K562 (cell line): ENCODE data around the gene FAM169A. TPM values are rescaled to one million over a fixed set of nuclear protein-coding genes. Genes with fewer than 3 reads are reported as not detected.

ENCODE experiments used
- BDP1 ChIP-seq: IDR thresholded peaks from 3 replicates; pipeline ENCODE4 v1.6.1; 2011; ENCODE audit not compliant: insufficient read length, insufficient read depth
- BRD4 ChIP-seq: fragments of 200-600 bp; sonication (generic); IDR thresholded peaks from 2 replicates; pipeline ENCODE4 v1.6.1; 2017; ENCODE audit warnings: inconsistent platforms
- CBX3 ChIP-seq, 2 experiments: IDR thresholded peaks; 1 replicate in 1 of 2; 2 replicates in 1 of 2; pipeline ENCODE4 v1.6.1; 2012; ENCODE audit warnings: inconsistent platforms in 2 of 2, low read length in 2 of 2, borderline replicate concordance in 1 of 2, control low read depth in 1 of 2
- CHCHD3 ChIP-seq: fragments of 250-450 bp; sonication (Bioruptor Pico); IDR thresholded peaks from 2 replicates; pipeline ENCODE4 v2.1.2; 2022; ENCODE audit warnings: mild to moderate bottlenecking
- EP400 ChIP-seq: fragments of 450-650 bp; IDR thresholded peaks from 2 replicates; pipeline ENCODE4 v1.6.1; 2017; ENCODE audit warnings: antibody characterized with exemption, mild to moderate bottlenecking, moderate library complexity
- FOXM1 ChIP-seq, 2 experiments: fragments of 450-650 bp in 1 of 2; sonication (generic) in 1 of 2; formaldehyde crosslinking in 1 of 2; IDR thresholded peaks; 2 replicates each; pipeline versions ENCODE4 v1.6.1 to v1.9.0; 2017 to 2022; ENCODE audit warnings: low read depth in 2 of 2, mild to moderate bottlenecking in 2 of 2, missing genetic modification reagents in 1 of 2, moderate library complexity in 1 of 2
- FUS ChIP-seq: fragments of 200-400 bp; formaldehyde crosslinking; optimal IDR thresholded peaks from 2 replicates; pipeline ENCODE3; 2017; ENCODE audit warnings: low read depth, low read length
- KDM5B ChIP-seq: fragments of 200-600 bp; sonication (generic); IDR thresholded peaks from 2 replicates; pipeline ENCODE4 v1.6.1; 2012; ENCODE audit warnings: low read depth, mild to moderate bottlenecking, moderate library complexity, low read length, control low read depth, inconsistent platforms; ENCODE audit not compliant: insufficient replicate concordance
- MITF ChIP-seq: IDR thresholded peaks from 2 replicates; pipeline ENCODE4 v1.6.1; 2014; ENCODE audit warnings: antibody characterized with exemption
- POU5F1 ChIP-seq: fragments of 150-350 bp; IDR thresholded peaks from 2 replicates; pipeline ENCODE4 v1.6.1; 2014; ENCODE audit warnings: borderline replicate concordance, low read length, low read depth, mild to moderate bottlenecking; ENCODE audit not compliant: partially characterized antibody
- THRB ChIP-seq: fragments of 450-650 bp; formaldehyde crosslinking; conservative IDR thresholded peaks from 2 replicates; pipeline ENCODE4 v1.4.0; 2022; ENCODE audit warnings: mild to moderate bottlenecking, missing genetic modification characterization
- ZBTB40 ChIP-seq, 2 experiments: fragments of 450-650 bp in 1 of 2; sonication (generic) in 1 of 2; formaldehyde crosslinking in 1 of 2; IDR thresholded peaks; 2 replicates each; pipeline versions ENCODE4 v1.7.1 to v1.9.0; 2016 to 2022; ENCODE audit warnings: inconsistent platforms in 1 of 2, mild to moderate bottlenecking in 1 of 2, missing genetic modification reagents in 1 of 2
- ZC3H11A ChIP-seq: IDR thresholded peaks from 2 replicates; pipeline ENCODE4 v1.6.1; 2012; ENCODE audit warnings: low read depth, low read length, improper control_type of control experiment
- ZNF12 ChIP-seq: sonication (generic); formaldehyde crosslinking; IDR thresholded peaks from 2 replicates; pipeline ENCODE4 v1.4.0; 2020; ENCODE audit warnings: mild to moderate bottlenecking, missing genetic modification reagents
- ZNF165 ChIP-seq: fragments of 250-450 bp; sonication (Bioruptor Pico); IDR thresholded peaks from 2 replicates; pipeline ENCODE4 v1.4.0; 2020; ENCODE audit warnings: borderline replicate concordance
- ZNF212 ChIP-seq: fragments of 450-650 bp; formaldehyde crosslinking; IDR thresholded peaks from 2 replicates; pipeline ENCODE4 v1.4.0; 2020; ENCODE audit warnings: mild to moderate bottlenecking
- polyA plus RNA-seq, 8 experiments: library from polyadenylated mRNA; depleted of rRNA in 4 of 8; stranded (reverse) in 5 of 8; unstranded in 3 of 8; fragments of >200 nt; fragmentation: Nextera tagmentation in 2 of 8; fragmentation: Illumina TruSeq in 1 of 8; extraction: Ambion mirVana in 2 of 8; extraction: Trizol in 1 of 8; gene quantifications; 2 replicates each; pipeline versions ENCODE4 v1.2.1 to v1.2.3, GENCODE V29; 2011 to 2014; ENCODE audit warnings: inconsistent platforms in 1 of 8, missing spikeins in 1 of 8
- total RNA-seq, 7 experiments: library from RNA; depleted of rRNA in 6 of 7; stranded (reverse); fragments of >200 nt in 6 of 7; fragmentation: Illumina TruSeq in 2 of 7; extraction: Trizol in 2 of 7; gene quantifications; 2 replicates each; pipeline versions ENCODE4 v1.2.1 to v1.2.3, GENCODE V29; 2011 to 2021; ENCODE audit warnings: low replicate concordance in 1 of 7

The FAM169A gene
- total and polyA plus RNA-seq, 9 of the 15 experiments (the other 6 are each of a cell fraction or from before 2014, with no cell fraction given): 0.01 to 0.04 TPM; not detected in 7

- TF ChIP-seq ZBTB40 (IDR thresholded peaks at IDR 0.05) (no peak), ZBTB40 (CRISPR knock-in tag; IDR thresholded peaks at IDR 0.05) (no peak), ZNF212 (CRISPR knock-in tag) (no peak), MITF (no peak), FOXM1 (IDR thresholded peaks at IDR 0.05; ENCODE audit: low read depth) (no peak), FOXM1 (CRISPR knock-in tag; IDR thresholded peaks at IDR 0.05; ENCODE audit: low read depth) (no peak), ZNF165 (CRISPR knock-in tag) (no peak), CBX3 (IDR thresholded peaks at IDR 0.05; ENCODE audit: borderline replicate concordance in 1 of 2, low read length in 2 of 2) (no peak), THRB (CRISPR knock-in tag) (no peak), POU5F1 (no peak), ZC3H11A (no peak), KDM5B (no peak), BDP1 (no peak), ZNF12 (CRISPR knock-in tag) (no peak), EP400 (no peak), CHCHD3 (CRISPR knock-in tag) (no peak), FUS (no peak), BRD4 (no peak)
These were observed 78.8 kb downstream of the FAM169A start (continued) for GRCh38 chr5:74787424-74787823.
